Smooth muscle cell (in vitro differentiated cells): ENCODE results near the gene HUNK. TPM values are rescaled to one million over a fixed set of nuclear protein-coding genes. Genes with fewer than 3 reads are reported as not detected.

Experiments used
- DNase-seq: peaks from one replicate; lab custom pipeline; 2025; ENCODE audit not compliant: unreplicated experiment; lab: John Stamatoyannopoulos, UW
- H2AFZ ChIP-seq: fragments of 200-600 bp; sonication (generic); 2 replicates; pipeline ENCODE4 v1.6.0; 2016; ENCODE audit warnings: antibody characterized with exemption, low read depth, mild to moderate bottlenecking
- H3F3A ChIP-seq: fragments of 200-600 bp; sonication (generic); 2 replicates; pipeline ENCODE4 v1.6.0; 2017; ENCODE audit warnings: antibody characterized with exemption, low read depth
- H3K27ac ChIP-seq: fragments of 200-600 bp; sonication (generic); 2 replicates; pipeline ENCODE4 v1.5.1; 2016; ENCODE audit warnings: low read depth, mild to moderate bottlenecking
- H3K27me3 ChIP-seq: fragments of 200-600 bp; sonication (generic); 2 replicates; pipeline ENCODE4 v1.6.1; 2016; ENCODE audit warnings: low read depth, mild to moderate bottlenecking
- H3K36me3 ChIP-seq: fragments of 200-600 bp; sonication (generic); 2 replicates; pipeline ENCODE4 v1.5.1; 2016; ENCODE audit warnings: low read depth
- H3K4me1 ChIP-seq: fragments of 200-600 bp; sonication (generic); 2 replicates; pipeline ENCODE4 v1.5.1; 2016; ENCODE audit warnings: low read depth
- H3K4me2 ChIP-seq: fragments of 200-600 bp; sonication (generic); 2 replicates; pipeline ENCODE4 v1.6.0; 2016; ENCODE audit warnings: mild to moderate bottlenecking
- H3K4me3 ChIP-seq: fragments of 200-600 bp; sonication (generic); 2 replicates; pipeline ENCODE4 v1.5.1; 2016; ENCODE audit warnings: mild to moderate bottlenecking
- H3K79me2 ChIP-seq: fragments of 200-600 bp; sonication (generic); 2 replicates; pipeline ENCODE4 v1.6.0; 2016; ENCODE audit warnings: low read depth, mild to moderate bottlenecking
- H3K9ac ChIP-seq: fragments of 200-600 bp; sonication (generic); 2 replicates; pipeline ENCODE4 v1.6.0; 2016; ENCODE audit warnings: low read depth
- H3K9me3 ChIP-seq: fragments of 200-600 bp; sonication (generic); replicated peaks from 2 replicates; pipeline ENCODE4 v1.5.1; 2016; ENCODE audit warnings: low read depth
- H4K20me1 ChIP-seq: fragments of 200-600 bp; sonication (generic); 2 replicates; pipeline ENCODE4 v1.6.0; 2016; ENCODE audit warnings: low read depth
- CTCF ChIP-seq: fragments of 200-600 bp; sonication (generic); IDR thresholded peaks from 2 replicates; pipeline ENCODE4 v1.5.1; 2017; ENCODE audit warnings: borderline replicate concordance, mild to moderate bottlenecking, antibody characterized with exemption; ENCODE audit not compliant: insufficient read depth, poor library complexity, severe bottlenecking
- WGBS: methylation state at CpG from one replicate; pipeline ENCODE4 v1.1.7; 2016; ENCODE audit warnings: low lambda C conversion rate; 5-methylcytosine and 5-hydroxymethylcytosine counted together
- polyA plus RNA-seq: library from polyadenylated mRNA; unstranded; fragments of >200 nt; fragmentation: Nextera tagmentation; extraction: Ambion mirVana; gene quantifications from 2 replicates; pipeline ENCODE4 v1.2.1, GENCODE V29; 2016
- total RNA-seq: library from RNA; depleted of rRNA; stranded (reverse); fragments of >200 nt; gene quantifications from 2 replicates; pipeline ENCODE4 v1.2.3, GENCODE V29; 2014

Gene HUNK
- total and polyA plus RNA-seq, 2 experiments from 2014 or later = 5.5 to 11.6 TPM

GRCh38 chr21:31926498-31926897 is 53.7 kb downstream of the HUNK start:
- no peak for TF ChIP-seq CTCF
- 97% methylated on average over 3 of the region's 3 CpGs for WGBS
- DNase-seq = no peak
- Histone ChIP-seq H3K4me3 (no peak overlapping the region), H3K9ac (no peak overlapping the region), H3K79me2 (peaks cover 24% of the 10 kb centered on the region), H3K9me3 (no peaks in the 10 kb centered on the region), H3K4me2 (no peak overlapping the region), H3K27me3 (no peaks in the 10 kb centered on the region), H4K20me1 (peaks cover 4% of the 10 kb centered on the region), H3K4me1 (peaks cover 21% of the 10 kb centered on the region), H3F3A (no peaks in the 10 kb centered on the region), H3K27ac (no peak overlapping the region), H2AFZ (no peak overlapping the region), H3K36me3 (no peaks in the 10 kb centered on the region)

GRCh38 chr21:31927689-31928353 is 55.0 kb downstream of the HUNK start:
- Histone ChIP-seq H3K27me3 (no peaks in the 10 kb centered on the region), H3K4me1 (peaks cover 21% of the 10 kb centered on the region), H3K36me3 (no peaks in the 10 kb centered on the region), H3F3A (no peaks in the 10 kb centered on the region), H2AFZ (no peak overlapping the region), H3K9me3 (no peaks in the 10 kb centered on the region), H3K9ac (no peak overlapping the region), H3K4me3 (no peak overlapping the region), H3K79me2 (peaks cover 14% of the 10 kb centered on the region), H3K4me2 (no peak overlapping the region), H4K20me1 (peaks cover 6% of the 10 kb centered on the region), H3K27ac (no peak overlapping the region)
- no peak for DNase-seq
- 81% methylated on average over 13 of the region's 13 CpGs for WGBS
- no peak for TF ChIP-seq CTCF

- H2AFZ ChIP-seq = no peak overlapping the region
- no peaks in the 10 kb centered on the region for H3K36me3 ChIP-seq
- WGBS = 80% methylated on average over 4 of the region's 4 CpGs
- H3K9ac ChIP-seq = no peak overlapping the region
- no peak overlapping the region for H3K4me3 ChIP-seq
- H3K27me3 ChIP-seq = no peaks in the 10 kb centered on the region
- no peak overlapping the region for H3K4me2 ChIP-seq
- H3K4me1 ChIP-seq = peaks cover 21% of the 10 kb centered on the region
- no peaks in the 10 kb centered on the region for H3F3A ChIP-seq
- no peak for TF ChIP-seq CTCF
- H3K79me2 ChIP-seq = peaks cover 11% of the 10 kb centered on the region
- no peak for DNase-seq
- H3K27ac ChIP-seq = no peak overlapping the region
- H4K20me1 ChIP-seq = peaks cover 6% of the 10 kb centered on the region
- no peaks in the 10 kb centered on the region for H3K9me3 ChIP-seq
Measured at GRCh38 chr21:31928656-31929055, 55.8 kb downstream of the HUNK start.

GRCh38 chr21:31929548-31929947 is 56.7 kb downstream of the HUNK start:
- no peak for TF ChIP-seq CTCF
- H2AFZ ChIP-seq = no peak overlapping the region
- peaks cover 11% of the 10 kb centered on the region for H3K79me2 ChIP-seq
- H3K4me1 ChIP-seq = peaks cover 21% of the 10 kb centered on the region
- H4K20me1 ChIP-seq = peaks cover 6% of the 10 kb centered on the region
- no peak overlapping the region for H3K9ac ChIP-seq
- no peaks in the 10 kb centered on the region for H3K27me3 ChIP-seq
- DNase-seq = no peak
- H3K36me3 ChIP-seq = no peaks in the 10 kb centered on the region
- no peak overlapping the region for H3K27ac ChIP-seq
- H3F3A ChIP-seq = no peaks in the 10 kb centered on the region
- no peak overlapping the region for H3K4me3 ChIP-seq
- no peak overlapping the region for H3K4me2 ChIP-seq
- WGBS = 73% methylated on average over 7 of the region's 7 CpGs
- no peaks in the 10 kb centered on the region for H3K9me3 ChIP-seq
